ENCODE measurements around the gene POTEH. TPM values are rescaled to one million over a fixed set of nuclear protein-coding genes. Genes with fewer than 3 reads are reported as not detected.
"Not testable (repeated sequence)": the region's sequence is repeated elsewhere in the genome, so short reads cannot be mapped to it uniquely, and the experiment has no call there.

The POTEH gene
- total RNA-seq = not detected

- H3K36me3 Mint-ChIP-seq; DNase-seq; H3K4me1 Mint-ChIP-seq; H3K9me3 Mint-ChIP-seq (ENCODE audit: low read depth); CTCF ChIA-PET; H3K27me3 Mint-ChIP-seq; H3K4me3 Mint-ChIP-seq; ATAC-seq; H3K27ac Mint-ChIP-seq: not testable (repeated sequence)
These were observed at the start of gene POTEH for GRCh38 chr22:15689749-15690125. Gene POTEH, plus strand, starts transcription at chr22:15690026. Its CDS starts 52 bp downstream, at chr22:15690078.

- H3K4me1 Mint-ChIP-seq; H3K27ac Mint-ChIP-seq; ATAC-seq; DNase-seq; H3K36me3 Mint-ChIP-seq; H3K27me3 Mint-ChIP-seq; CTCF ChIA-PET; H3K4me3 Mint-ChIP-seq; H3K9me3 Mint-ChIP-seq (ENCODE audit: low read depth): not testable (repeated sequence)
These were observed 47.5 kb upstream of the POTEH start for GRCh38 chr22:15642288-15642861.

- H3K36me3 Mint-ChIP-seq; H3K4me1 Mint-ChIP-seq; CTCF ChIA-PET; ATAC-seq; H3K4me3 Mint-ChIP-seq; H3K9me3 Mint-ChIP-seq (ENCODE audit: low read depth); DNase-seq; H3K27me3 Mint-ChIP-seq; H3K27ac Mint-ChIP-seq: not testable (repeated sequence)
These were observed 37.9 kb upstream of the POTEH start for GRCh38 chr22:15651954-15652353.

GRCh38 chr22:15652738-15653137, 37.1 kb upstream of the POTEH start:
- H3K36me3 Mint-ChIP-seq; H3K4me1 Mint-ChIP-seq; H3K9me3 Mint-ChIP-seq (ENCODE audit: low read depth); CTCF ChIA-PET; DNase-seq; H3K4me3 Mint-ChIP-seq; H3K27me3 Mint-ChIP-seq; H3K27ac Mint-ChIP-seq; ATAC-seq: not testable (repeated sequence)

- ATAC-seq; H3K9me3 Mint-ChIP-seq (ENCODE audit: low read depth); H3K36me3 Mint-ChIP-seq; CTCF ChIA-PET; H3K4me3 Mint-ChIP-seq; H3K27ac Mint-ChIP-seq; H3K4me1 Mint-ChIP-seq; DNase-seq; H3K27me3 Mint-ChIP-seq: not testable (repeated sequence)
These were observed 36.6 kb upstream of the POTEH start for GRCh38 chr22:15653241-15653640.

- H3K4me1 Mint-ChIP-seq; H3K36me3 Mint-ChIP-seq; DNase-seq; CTCF ChIA-PET; H3K27me3 Mint-ChIP-seq; H3K27ac Mint-ChIP-seq; ATAC-seq; H3K4me3 Mint-ChIP-seq; H3K9me3 Mint-ChIP-seq (ENCODE audit: low read depth): not testable (repeated sequence)
These were observed 28.7 kb upstream of the POTEH start for GRCh38 chr22:15661102-15661501.

GRCh38 chr22:15664682-15665081, 25.1 kb upstream of the POTEH start:
- H3K9me3 Mint-ChIP-seq (ENCODE audit: low read depth); ATAC-seq; H3K27ac Mint-ChIP-seq; H3K36me3 Mint-ChIP-seq; DNase-seq; H3K27me3 Mint-ChIP-seq; CTCF ChIA-PET; H3K4me3 Mint-ChIP-seq; H3K4me1 Mint-ChIP-seq: not testable (repeated sequence)

- H3K4me1 Mint-ChIP-seq; DNase-seq; H3K4me3 Mint-ChIP-seq; ATAC-seq; H3K27ac Mint-ChIP-seq; CTCF ChIA-PET; H3K36me3 Mint-ChIP-seq; H3K9me3 Mint-ChIP-seq (ENCODE audit: low read depth); H3K27me3 Mint-ChIP-seq: not testable (repeated sequence)
These were observed 24.3 kb upstream of the POTEH start for GRCh38 chr22:15665478-15665877.

- H3K4me1 Mint-ChIP-seq; H3K27ac Mint-ChIP-seq; H3K36me3 Mint-ChIP-seq; ATAC-seq; H3K27me3 Mint-ChIP-seq; CTCF ChIA-PET; DNase-seq; H3K4me3 Mint-ChIP-seq; H3K9me3 Mint-ChIP-seq (ENCODE audit: low read depth): not testable (repeated sequence)
These were observed 20.4 kb upstream of the POTEH start for GRCh38 chr22:15669430-15669829.

- not testable (repeated sequence) for H3K9me3 Mint-ChIP-seq (ENCODE audit: low read depth); H3K27ac Mint-ChIP-seq
These were observed 10.1 kb upstream of the POTEH start for GRCh38 chr22:15679702-15680101.

GRCh38 chr22:15684115-15684514, 5.7 kb upstream of the POTEH start:
- H3K4me3 Mint-ChIP-seq; H3K27ac Mint-ChIP-seq; ATAC-seq; DNase-seq; H3K4me1 Mint-ChIP-seq; H3K36me3 Mint-ChIP-seq; H3K27me3 Mint-ChIP-seq; H3K9me3 Mint-ChIP-seq (ENCODE audit: low read depth); CTCF ChIA-PET: not testable (repeated sequence)

More at GRCh38 chr22:15679702-15680101, 10.1 kb upstream of the POTEH start:
- ATAC-seq, H3K27me3 Mint-ChIP-seq, H3K4me1 Mint-ChIP-seq, H3K36me3 Mint-ChIP-seq, CTCF ChIA-PET, H3K4me3 Mint-ChIP-seq, DNase-seq: not testable (repeated sequence)

GRCh38 chr22:15684695-15685094, 5.1 kb upstream of the POTEH start:
- H3K27ac Mint-ChIP-seq; H3K4me1 Mint-ChIP-seq; DNase-seq; CTCF ChIA-PET; H3K4me3 Mint-ChIP-seq; H3K9me3 Mint-ChIP-seq (ENCODE audit: low read depth); H3K36me3 Mint-ChIP-seq; ATAC-seq; H3K27me3 Mint-ChIP-seq: not testable (repeated sequence)

GRCh38 chr22:15685641-15686040, 4.2 kb upstream of the POTEH start:
- H3K27ac Mint-ChIP-seq; H3K27me3 Mint-ChIP-seq; H3K36me3 Mint-ChIP-seq; CTCF ChIA-PET; H3K4me1 Mint-ChIP-seq; ATAC-seq; H3K9me3 Mint-ChIP-seq (ENCODE audit: low read depth); H3K4me3 Mint-ChIP-seq; DNase-seq: not testable (repeated sequence)

GRCh38 chr22:15687086-15687485, 2.7 kb upstream of the POTEH start:
- DNase-seq; H3K36me3 Mint-ChIP-seq; H3K4me3 Mint-ChIP-seq; H3K4me1 Mint-ChIP-seq; H3K27ac Mint-ChIP-seq; H3K9me3 Mint-ChIP-seq (ENCODE audit: low read depth); CTCF ChIA-PET; ATAC-seq; H3K27me3 Mint-ChIP-seq: not testable (repeated sequence)

GRCh38 chr22:15687676-15688075, 2.1 kb upstream of the POTEH start:
- H3K27ac Mint-ChIP-seq; DNase-seq; H3K4me1 Mint-ChIP-seq; ATAC-seq; H3K9me3 Mint-ChIP-seq (ENCODE audit: low read depth); H3K27me3 Mint-ChIP-seq; H3K36me3 Mint-ChIP-seq; H3K4me3 Mint-ChIP-seq; CTCF ChIA-PET: not testable (repeated sequence)
